NCI-H1417 treated with DMSO at 0.1 percent for 48 hours (cell line): ENCODE data around the gene KRTAP10-3.
"Not testable (repeated sequence)": the region's sequence is repeated elsewhere in the genome, so short reads cannot be mapped to it uniquely, and the experiment has no call there.

ENCODE experiments used
- DNase-seq: peaks from one replicate; lab custom pipeline; 2025; lab: John Stamatoyannopoulos, UW

The KRTAP10-3 gene

DNA sequence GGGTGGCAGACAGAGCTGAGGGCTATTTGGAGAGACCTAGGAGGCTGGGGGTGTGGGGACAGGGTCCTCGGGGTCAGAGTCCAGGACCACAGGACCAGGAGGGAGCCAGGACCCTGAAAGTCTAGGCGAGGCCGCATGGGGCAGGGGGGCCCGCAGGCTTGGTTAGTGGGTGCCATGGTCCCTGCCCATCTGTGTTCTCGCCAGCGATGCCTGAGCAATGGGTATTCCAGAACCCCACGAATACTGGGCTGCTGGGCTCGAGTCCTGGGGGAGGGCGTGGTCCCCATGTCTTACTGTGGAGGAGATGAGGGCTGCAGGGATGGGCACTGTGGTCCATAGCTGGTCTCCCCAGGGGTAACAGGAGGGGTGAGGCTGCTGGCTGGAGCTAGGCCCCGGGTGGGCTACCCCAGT lies 31.7 kb upstream of the KRTAP10-3 start:
- no peak for DNase-seq

GRCh38 chr21:44589586-44590305 lies 31.2 kb upstream of the KRTAP10-3 start:
- no peak for DNase-seq

DNA sequence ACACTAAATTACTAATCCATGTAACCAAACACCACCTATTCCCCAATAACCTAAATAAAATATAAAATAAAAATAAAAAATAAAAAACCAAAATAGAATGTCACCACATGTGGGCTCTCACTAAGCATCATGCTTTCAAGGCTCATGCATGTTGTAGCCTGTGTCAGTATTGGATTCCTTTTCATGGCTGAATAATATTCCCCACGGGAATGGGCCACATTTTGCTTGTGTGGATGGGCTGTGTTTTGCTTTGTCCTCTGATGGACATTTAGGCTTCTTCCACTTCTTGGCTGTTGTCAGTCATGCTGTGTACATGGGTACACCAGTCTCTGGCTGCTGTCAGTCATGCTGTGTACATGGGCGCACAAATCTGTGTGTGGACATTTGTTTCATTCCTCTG lies 30.5 kb upstream of the KRTAP10-3 start:
- DNase-seq: no peak

DNA sequence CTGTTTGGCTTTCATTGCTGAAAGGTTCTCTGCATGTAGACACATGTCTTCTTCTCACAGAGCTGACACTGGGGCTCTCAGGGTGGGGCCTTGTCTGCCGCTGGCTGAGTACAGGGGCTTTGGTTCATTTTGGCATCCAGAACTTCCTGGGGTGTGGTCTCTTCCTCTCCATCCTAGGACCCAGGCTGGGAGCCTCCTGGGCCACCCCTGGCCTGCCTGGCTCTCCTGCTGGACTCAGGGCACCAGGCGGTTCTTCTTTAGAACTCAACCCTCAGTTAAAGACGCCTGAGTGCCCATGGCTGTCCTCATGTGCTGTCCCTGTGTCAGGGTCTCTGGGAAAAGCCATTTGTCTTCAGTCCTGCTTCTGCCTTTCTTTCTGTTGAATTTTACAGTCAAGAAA lies 27.3 kb upstream of the KRTAP10-3 start:
- no peak for DNase-seq

DNA sequence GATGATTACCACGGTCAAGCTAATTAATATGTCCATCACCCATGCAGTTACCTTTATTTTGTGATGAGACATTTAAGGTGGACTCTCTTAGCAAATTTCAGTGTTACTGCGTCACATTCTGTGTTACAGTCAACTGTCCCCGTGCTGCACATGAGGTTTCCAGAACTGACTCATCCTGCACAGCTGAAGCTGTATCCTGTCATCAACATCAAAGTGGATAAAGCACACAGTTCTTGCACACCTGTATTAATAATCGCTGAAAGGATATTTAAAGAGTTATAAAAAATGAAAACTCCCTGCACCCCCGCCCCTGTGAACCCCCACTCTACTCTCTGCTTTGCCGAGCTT lies 25.2 kb upstream of the KRTAP10-3 start:
- peak; percentile 80 for DNase-seq

- DNase-seq: peak; percentile 80
Measured at GRCh38 chr21:44583089-44583799, 24.6 kb upstream of the KRTAP10-3 start.

DNA sequence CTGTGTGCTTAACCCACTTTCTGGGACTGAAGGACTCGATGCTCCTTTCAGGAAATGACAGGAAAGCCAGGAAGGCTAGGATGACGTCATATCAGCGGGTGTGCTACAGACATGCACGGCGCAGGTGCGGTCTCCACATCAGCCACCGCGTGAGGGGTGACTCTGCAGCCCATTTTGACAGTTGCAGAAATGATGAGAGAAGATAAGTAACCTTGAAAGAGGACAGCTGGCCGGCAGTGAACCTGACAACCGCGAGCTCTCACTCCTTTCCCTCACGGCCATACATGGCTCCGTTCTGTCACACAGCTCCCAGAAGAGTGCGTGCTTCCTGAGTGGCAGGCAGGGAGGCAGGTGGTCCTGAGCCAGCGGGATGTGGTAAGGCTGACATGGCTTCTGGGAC lies 23.5 kb upstream of the KRTAP10-3 start:
- DNase-seq: no peak

- no peak for DNase-seq
Measured at GRCh38 chr21:44581158-44581557, 22.6 kb upstream of the KRTAP10-3 start.

- DNase-seq: not testable (repeated sequence)
Measured at GRCh38 chr21:44580231-44580821, 21.7 kb upstream of the KRTAP10-3 start, which contains the start of gene KRTAP10-5. Gene KRTAP10-5, minus strand, starts transcription at chr21:44580604. Its CDS starts 26 bp downstream, at chr21:44580578.

DNA sequence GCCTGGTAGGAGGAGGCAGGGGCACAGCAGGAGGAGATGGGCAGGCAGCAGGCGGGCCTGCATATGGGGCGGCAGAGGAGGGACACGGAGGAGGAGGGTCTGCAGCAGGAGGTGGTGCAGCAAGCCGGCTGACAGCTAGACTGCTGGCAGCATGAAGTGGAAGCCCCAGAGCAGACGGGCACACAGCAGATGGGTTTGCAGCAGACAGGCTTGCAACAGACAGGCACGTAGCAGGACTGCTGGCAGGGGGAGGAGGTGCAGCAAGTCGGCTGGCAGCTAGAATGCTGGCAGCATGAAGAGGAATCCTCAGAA lies 21.2 kb upstream of the KRTAP10-3 start:
- DNase-seq: no peak

GRCh38 chr21:44579056-44579832 lies 20.6 kb upstream of the KRTAP10-3 start:
- DNase-seq: no peak

DNA sequence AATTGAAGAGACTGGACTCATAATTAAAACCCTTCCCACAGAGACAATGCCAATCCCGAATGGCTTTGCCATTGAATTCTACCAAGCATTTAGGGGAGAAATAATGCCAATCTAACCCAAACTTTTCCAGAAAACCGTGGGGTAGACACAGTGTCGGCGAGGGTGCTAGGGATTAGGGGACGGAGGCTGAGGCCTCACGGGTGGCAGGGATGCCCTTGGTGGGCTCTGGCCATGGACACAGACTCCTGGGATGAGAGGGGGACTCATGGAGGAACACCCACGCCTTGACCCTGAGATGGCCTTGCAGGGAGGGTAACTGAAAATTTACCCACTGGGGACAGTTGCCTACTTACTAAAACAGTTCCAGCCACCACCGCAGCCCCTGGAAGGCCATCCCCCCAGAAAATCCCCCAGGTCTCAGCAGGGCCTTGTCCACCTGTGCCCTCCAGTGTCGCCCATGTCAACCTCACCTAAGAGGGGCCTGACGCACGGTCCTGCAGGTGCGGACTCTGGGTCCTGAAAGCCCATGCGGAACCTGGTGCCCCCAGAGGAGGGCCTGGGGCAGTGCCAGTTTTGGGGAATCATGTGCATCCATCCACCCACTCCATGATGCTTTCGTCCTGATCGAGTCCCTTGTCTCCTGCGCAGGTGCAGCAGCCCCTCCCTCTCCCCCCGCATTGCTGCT lies 19.9 kb upstream of the KRTAP10-3 start:
- no peak for DNase-seq

GRCh38 chr21:44576025-44576420 lies 17.4 kb upstream of the KRTAP10-3 start:
- DNase-seq: no peak

GRCh38 chr21:44575307-44576024 lies 16.9 kb upstream of the KRTAP10-3 start:
- DNase-seq: no peak

- DNase-seq: no peak
Measured at GRCh38 chr21:44574457-44575306, 16.1 kb upstream of the KRTAP10-3 start.

DNA sequence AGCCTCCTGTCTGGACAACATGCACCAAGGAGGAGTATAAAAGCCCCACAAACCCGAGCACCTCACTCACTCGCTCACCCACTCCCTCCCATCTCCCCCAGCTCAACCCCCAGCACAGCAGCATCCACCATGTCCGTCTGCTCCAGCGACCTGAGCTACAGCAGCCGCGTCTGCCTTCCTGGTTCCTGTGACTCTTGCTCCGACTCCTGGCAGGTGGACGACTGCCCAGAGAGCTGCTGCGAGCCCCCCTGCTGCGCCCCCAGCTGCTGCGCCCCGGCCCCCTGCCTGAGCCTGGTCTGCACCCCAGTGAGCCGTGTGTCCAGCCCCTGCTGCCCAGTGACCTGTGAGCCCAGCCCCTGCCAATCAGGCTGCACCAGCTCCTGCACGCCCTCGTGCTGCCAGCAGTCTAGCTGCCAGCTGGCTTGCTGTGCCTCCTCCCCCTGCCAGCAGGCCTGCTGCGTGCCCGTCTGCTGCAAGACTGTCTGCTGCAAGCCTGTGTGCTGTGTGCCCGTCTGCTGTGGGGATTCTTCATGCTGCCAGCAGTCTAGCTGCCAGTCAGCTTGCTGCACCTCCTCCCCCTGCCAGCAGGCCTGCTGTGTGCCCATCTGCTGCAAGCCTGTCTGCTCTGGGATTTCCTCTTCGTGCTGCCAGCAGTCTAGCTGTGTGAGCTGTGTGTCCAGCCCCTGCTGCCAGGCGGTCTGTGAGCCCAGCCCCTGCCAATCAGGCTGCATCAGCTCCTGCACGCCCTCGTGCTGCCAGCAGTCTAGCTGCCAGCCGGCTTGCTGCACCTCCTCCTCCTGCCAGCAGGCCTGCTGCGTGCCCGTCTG lies 15.2 kb upstream of the KRTAP10-3 start, which contains the start of gene KRTAP10-4:
KRTAP10-4 (plus strand) TSS at position 100 of the 827 bp plus-strand sequence; CDS start at position 130, 30 bp downstream.
- DNase-seq: not testable (repeated sequence)

GRCh38 chr21:44572959-44573583 lies 14.5 kb upstream of the KRTAP10-3 start:
- DNase-seq: no peak

GRCh38 chr21:44571844-44572782 lies 13.5 kb upstream of the KRTAP10-3 start:
- no peak for DNase-seq
